Frontal cortex (tissue), 4 donors: ENCODE results near the gene COL26A1. TPM values are rescaled to one million over a fixed set of nuclear protein-coding genes. Genes with fewer than 3 reads are reported as not detected.

Source experiments
- DNase-seq, 2 donors: peaks; one replicate each; pipeline ENCODE4 v3.0.0; 2012; ENCODE audit warnings: low spot score in 2 of 2
- FAIRE-seq: peaks from 2 replicates; lab custom pipeline; 2012; peaks lifted over from hg19 to GRCh38; lab: Jason Lieb, UNC
- total RNA-seq: library from RNA; depleted of rRNA; stranded (reverse); fragments of >200 nt; gene quantifications from one replicate; pipeline ENCODE4 v1.2.3, GENCODE V29; 2014
- donor health status: control.
- donor health status: control.
- donor health status: control.

COL26A1 gene
- total RNA-seq, 1 donor from 2014 or later = 14.3 TPM

DNA sequence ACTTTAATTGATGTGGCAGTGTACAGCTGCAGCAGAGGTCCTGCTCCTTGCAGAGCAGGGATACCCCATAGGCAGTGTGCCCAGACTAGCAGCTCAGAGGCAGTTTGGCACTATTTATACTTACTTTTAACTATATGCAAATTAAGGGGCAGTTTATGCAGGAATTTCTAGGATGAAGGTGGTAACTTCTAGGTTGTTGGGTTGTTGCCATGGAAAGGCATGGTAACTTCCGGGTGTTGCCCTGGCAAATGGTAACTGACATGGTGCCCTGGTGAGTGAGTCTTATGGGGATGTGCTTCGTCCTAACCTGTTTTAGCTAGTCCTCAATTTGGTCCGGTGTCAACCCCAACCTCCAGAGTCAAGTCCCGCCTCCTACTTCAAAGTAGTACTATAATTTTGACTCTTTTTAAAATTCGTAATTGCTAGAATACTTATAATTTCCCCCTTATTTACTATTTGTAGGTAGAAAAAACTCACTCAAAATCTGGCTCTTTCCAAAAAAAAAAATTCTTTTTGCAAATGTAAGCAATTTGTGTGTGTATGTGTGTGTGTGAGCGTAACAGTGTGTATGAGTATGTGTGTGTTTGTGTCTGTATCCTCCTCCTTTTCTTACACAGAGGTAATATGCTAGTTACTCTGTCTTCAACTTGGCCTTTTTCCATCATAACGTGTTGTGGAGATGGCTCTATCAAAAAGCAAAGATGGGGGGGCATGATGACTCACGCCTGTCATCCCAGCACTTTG is 5.9 kb downstream of the COL26A1 start:
- no peak for FAIRE-seq

DNA sequence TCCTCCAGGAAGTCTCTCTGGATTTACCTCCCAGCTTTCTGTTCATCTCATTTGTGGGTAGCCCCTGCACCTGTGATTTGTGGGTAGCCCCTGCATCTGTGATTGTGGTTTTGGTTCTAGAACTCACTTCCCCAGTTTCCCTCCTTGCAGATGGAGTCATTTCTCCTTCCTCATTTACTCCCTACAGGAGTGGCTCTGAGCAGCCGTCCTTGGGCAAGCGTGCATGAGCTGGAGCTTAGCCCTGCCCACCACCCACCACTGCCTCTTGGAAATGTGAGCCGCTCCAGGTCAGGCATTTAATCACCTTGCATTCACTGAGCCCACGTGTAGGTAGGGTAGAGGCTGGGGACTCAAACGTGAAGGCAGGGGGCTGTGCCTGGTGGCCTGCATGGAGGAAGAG is 8.2 kb downstream of the COL26A1 start:
- DNase-seq (no peak), FAIRE-seq (no peak)

More for the DNA sequence above, 5.9 kb downstream of the COL26A1 start:
- DNase-seq = no peak

DNA sequence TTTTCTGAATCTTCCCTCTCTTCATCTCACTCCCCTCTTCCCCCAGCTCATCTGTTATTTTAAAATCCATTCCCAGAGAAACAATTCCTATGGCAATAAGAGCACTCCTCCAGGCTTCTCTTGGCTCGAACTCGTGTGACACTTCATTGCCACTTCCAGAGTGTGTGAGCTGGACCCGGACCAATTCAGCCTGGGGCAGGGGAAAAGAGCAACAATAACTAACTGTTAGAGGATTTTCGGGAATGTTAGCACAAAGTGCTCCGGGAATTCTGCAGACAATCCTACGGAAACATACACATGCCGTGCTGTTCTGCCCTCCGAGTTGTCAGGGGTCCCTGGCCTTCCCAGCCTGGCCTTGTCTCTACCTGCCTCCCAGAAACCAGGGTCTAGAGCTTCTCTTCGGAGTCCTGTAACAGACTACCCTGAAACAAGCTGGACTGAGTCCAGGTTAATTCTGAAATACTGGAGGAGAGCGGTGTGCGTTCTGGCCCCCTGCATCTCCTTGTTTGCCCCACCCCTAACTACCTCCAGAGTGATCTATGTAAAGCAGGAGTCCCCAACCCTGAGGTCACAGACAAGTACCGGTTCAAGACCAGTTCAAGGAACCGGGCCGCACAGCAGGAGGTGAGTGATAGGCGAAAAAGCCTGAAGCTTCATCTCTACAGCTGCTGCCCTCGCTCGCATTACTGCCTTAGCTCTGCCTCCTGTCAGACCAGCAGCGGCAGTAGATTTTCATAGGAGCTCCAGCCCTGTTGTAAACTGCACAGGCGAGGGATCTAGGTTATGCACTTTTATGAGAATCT is 11.3 kb downstream of the COL26A1 start:
- FAIRE-seq (no peak), DNase-seq (no peak)

DNA sequence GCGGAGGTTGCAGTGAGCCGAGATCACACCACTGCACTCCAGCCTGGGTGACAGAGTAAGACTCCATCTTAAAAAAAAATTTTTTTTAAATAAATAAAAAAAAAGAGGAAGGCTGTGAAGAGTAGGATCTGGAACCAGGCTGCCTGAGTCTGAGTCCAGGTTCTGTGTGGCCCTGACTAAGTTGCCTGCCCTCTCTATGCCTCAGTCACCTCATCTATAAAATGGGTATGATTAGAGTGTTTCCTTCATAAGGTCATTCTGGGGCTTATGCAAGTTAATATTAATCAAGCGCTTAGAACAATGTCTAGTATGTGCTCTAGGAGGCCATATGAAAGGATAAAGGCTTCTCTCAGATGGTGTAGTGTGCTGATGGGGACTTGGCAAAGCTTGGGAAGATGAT is 12.3 kb downstream of the COL26A1 start:
- FAIRE-seq (no peak), DNase-seq (no peak)

DNA sequence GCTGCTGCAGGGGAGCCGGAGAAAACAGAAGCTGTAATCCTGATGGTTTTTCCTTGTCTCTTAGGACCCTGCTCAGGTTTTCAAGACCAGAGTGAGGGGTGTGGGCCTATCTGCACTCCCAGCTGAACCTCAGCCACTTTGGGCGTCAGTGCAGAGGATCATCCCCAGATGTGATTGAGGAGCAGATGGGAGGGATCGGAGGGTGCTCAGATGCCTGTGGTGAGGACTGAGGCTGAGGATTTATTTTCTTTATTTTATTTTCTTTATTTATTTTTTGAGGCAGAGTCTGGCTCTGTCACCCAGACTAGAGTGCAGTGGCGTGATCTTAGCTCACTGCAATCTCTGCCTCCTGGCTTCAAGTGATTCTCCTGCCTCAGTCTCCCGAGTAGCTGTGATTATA is 13.9 kb downstream of the COL26A1 start:
- no peak for FAIRE-seq
- DNase-seq = no peak

DNA sequence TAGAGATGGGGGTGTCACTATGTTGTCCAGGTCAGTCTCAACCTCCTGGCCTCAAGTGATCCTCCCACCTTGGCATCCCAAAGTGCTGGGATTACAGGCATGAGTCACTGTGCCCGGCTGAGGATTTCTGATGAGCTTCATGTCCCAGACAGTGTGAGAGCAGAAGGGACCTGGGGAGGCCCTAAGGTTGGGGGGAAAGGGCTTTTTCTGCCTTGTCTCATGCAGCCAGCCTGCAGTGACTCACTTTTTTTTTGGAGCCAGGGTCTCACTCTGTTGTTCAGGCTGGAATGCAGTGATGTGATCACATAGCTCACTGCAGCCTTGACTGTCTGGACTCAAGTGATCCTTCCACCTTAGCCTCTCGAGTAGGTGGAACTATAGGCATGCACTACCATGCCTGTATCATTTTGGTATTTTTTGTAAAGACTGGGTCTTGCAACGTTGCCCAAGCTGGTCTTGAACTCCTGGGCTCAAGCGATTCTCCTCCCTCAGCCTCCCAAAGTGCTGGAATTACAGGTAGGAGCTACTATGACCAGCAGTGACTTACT is 14.6 kb downstream of the COL26A1 start:
- no peak for FAIRE-seq
- DNase-seq = no peak

DNA sequence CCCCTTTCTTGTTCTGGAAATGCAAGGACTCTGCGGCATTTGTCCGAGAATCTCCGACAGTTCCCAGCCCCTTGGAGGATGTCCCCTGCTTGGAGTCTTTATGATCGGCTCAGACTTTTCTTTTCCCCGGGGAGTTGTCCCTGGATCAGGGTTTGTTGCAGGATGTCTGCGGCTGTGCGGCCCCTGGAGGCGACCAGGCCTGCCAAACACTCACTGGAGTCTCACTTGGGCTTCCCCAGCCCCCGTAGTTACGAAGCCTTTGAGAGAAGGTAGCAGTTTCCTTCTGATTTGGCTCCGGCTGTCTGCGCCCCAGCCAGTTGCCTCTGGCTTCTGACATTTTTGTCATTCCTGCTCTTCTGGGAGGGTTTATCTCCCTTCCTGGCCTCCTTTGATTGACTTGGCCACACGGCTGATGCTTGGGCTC is 16.1 kb downstream of the COL26A1 start:
- DNase-seq (no peak), FAIRE-seq (no peak)

DNA sequence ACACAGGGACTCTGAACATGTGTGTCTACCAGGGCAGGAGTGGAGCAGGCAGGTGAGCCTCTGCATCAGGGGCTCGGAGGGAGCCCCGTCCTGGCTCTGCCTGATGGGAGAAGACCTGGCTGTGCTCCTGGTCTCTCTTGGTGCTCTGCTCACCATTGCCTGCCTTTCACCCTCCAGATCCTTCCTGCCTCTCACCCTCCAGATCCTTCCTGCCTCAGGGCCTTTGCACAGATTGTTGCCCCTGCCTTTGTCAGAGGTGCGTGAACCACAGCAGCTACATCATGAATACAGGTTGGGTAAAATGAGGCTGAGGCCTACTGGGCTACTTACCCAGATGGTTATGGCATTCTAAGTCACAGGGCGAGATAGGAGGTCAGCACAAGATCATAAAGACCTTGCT is 16.6 kb downstream of the COL26A1 start:
- no peak for FAIRE-seq

DNA sequence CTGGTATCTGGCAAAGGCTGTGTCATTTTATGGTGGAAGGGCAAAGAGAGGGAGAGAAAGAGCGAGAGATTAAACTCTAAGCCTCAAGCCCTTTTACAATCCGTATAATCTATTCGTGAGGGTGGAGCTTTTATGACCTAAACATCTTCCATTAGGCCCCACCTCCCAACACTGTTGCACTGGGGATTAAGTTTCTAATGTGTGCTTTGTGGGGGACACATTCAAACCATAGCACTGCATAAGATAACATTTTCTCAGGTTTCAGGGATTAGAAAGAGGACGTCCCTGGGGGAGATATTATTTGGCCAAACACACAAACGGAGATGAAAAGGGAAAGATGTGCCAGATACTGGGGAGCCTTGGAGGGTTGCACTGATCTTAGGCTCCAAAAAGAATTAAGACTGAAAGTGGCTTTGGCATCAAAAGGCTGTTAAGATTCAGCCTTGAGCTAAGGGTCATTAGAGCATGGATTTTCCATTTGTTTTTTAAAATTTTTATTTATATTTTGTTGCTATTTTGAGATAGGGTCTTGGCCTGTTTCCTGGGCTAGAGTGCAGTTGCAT is 19.0 kb downstream of the COL26A1 start:
- no peak for DNase-seq
- FAIRE-seq = no peak

More for the DNA sequence above, 16.6 kb downstream of the COL26A1 start:
- no peak for DNase-seq

DNA sequence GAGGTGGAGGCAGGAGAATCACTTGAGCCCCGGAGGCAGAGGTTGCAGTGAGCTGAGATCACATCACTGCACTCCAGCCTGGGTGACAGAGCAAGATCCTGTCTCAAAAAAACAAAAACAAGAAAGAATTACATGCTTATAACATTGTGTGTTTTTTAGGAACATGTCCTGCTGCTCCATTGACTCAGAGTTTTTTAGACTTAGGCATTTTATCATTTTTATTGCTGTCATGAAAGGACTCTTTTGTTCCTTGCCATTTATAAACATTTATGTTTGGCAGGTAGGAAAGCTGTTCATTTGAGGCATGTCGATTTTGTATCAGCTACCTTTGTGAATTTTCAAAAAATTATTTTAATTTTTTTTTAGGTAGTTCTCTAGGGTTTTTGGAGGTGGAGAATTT is 20.3 kb downstream of the COL26A1 start:
- no peak for DNase-seq

DNA sequence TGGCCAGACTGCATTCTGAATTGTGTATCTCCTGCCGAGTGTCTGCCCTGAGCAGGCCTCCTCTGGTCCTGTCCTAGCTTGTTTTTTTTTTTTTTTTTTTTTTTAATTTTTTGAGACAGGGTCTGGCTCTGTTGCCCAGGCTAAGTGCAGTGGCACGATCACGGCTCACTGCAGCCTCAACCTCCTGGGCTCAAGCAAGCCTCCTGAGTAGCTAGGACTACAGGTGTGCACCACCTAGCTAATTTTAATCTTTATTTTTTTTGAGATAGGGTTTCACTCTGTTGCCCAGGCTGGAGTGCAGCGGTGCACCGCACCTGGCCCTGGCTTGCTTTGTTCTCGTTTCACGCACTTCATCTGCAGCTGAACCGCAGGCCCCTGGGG is 23.5 kb downstream of the COL26A1 start:
- no peak for DNase-seq
- no peak for FAIRE-seq

More for the DNA sequence above, 20.3 kb downstream of the COL26A1 start:
- no peak for FAIRE-seq

DNA sequence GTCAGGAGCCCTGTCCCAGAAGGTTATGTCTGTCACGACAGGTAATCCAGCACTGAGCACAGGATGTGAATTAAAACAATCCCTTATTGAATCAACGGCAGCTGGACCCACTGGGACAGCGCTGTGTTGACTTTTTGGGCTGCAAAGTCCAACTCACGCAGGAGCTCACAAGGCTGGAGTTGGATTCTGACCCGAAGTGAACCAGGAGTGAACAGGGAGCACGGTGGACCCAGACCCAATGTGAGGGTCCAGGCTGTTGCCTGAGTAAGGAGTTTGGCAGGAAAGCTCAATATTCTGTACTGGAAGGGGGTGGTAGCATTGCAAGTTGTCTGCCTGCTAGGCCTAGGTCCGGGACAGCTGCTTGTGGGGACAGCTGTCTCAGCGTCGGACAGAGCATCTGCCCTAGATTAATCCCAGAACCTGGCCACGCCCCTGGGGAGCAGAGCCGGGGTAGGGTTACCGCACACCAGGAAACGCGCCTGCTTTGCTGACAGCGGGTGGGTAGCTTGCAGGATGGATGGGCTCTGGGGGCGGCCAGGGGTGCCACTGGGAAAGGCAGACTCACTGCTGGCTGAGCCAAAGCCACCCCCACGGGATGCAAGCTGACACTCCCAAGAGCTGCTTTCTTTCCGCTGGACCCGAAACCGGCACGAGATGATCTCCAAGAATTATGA is 24.0 kb downstream of the COL26A1 start:
- DNase-seq (no peak), FAIRE-seq (no peak)

DNA sequence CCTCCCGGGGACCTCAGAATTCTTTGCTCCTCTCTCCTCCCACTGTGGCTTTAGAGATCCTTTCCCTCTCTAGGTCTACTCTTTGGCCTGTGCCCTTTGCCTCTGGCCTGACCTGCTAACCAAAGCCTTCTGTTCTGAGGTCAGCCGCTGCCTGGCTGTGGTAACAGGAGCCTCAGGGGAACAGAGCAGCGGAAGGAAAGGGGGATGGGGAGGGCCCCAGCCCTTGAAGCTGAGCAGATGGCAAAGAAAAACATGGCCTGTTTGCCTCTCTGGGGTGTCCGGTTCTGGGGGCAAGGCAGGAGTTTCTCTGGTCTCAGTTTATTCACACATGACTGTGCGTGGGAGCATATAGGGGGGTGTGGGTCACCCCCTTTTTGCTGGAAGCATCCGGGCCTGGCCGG is 28.2 kb downstream of the COL26A1 start:
- no peak for FAIRE-seq
- no peak for DNase-seq

DNA sequence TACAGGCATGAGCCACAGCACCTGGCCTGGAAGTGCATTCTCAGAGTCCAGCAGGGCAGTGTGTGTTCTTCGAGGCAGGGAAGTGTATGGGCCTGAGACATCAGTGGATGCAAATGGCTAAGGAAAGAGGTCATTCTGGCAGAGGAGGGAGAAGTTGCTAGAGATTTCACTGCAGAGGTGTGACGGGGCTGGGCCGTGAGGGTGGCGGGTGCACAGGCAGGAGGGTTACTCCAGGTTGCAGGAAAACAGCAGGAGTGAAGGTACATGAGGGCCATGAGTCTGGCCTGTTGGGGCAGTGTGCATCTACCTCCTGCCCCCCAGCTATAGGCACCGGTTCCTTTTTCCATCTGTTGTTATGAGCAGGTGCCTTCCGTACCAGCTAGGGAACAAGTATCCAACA is 29.3 kb downstream of the COL26A1 start:
- DNase-seq = no peak
- no peak for FAIRE-seq

DNA sequence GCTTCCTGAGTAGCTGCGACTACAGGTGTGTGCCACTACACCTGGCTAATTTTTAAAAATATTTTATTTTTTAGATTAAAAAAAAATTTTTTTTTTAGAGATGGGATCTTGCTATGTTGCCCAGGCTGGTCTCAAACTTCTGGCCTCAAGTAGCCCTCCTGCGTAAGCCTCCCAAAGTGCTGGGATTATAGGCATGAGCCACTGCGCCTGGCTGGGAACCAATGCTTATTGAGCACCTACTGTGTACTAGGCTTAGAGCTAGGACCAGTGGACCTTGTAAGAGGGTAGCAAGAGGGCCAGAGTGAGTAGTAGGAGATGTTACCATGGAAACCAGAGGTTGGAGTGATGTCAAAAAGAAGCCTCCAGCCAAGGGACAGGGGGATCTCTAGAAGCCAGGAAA is 31.2 kb downstream of the COL26A1 start:
- DNase-seq = no peak
- no peak for FAIRE-seq

DNA sequence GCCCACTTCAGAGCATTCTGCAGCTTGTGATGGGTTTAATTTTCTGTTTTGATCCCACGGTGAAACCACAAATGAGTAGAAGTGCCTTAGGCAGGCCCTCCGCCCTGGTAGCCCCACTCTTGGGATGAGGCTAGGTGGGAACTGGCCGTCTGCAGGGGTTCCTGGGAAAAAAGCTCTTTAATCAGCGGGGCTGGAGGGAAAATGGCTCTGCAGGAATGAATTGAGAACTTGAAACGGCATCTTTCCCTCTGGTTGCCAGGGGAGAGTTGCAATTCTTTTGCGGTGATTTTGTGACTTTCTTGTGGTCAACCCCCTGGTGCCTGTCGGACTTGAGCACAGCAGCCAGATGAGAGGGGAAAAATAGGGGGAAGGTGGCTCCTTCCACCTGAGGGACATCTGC is 32.7 kb downstream of the COL26A1 start:
- DNase-seq (no peak), FAIRE-seq (no peak)

DNA sequence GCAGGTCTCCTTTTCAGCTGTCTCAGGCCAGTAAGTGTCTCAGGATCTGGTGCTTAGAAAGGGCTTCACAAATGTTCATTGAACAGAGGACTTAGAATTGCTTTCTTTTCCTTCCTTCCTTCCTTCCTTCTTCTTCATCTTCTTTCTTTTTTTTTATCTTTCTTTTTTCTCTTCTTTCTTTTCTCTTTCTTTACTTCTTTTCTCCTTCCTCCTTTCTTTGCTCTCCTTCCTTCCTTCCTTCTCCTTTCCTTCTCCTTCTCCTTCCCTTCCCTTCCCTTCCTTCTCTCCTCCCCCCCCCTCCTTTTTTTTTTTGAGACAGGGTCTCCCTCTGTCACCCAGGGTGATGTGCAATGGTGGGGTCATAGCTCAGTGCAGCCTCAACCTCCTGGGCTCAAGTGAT is 34.6 kb downstream of the COL26A1 start:
- DNase-seq (no peak), FAIRE-seq (no peak)

DNA sequence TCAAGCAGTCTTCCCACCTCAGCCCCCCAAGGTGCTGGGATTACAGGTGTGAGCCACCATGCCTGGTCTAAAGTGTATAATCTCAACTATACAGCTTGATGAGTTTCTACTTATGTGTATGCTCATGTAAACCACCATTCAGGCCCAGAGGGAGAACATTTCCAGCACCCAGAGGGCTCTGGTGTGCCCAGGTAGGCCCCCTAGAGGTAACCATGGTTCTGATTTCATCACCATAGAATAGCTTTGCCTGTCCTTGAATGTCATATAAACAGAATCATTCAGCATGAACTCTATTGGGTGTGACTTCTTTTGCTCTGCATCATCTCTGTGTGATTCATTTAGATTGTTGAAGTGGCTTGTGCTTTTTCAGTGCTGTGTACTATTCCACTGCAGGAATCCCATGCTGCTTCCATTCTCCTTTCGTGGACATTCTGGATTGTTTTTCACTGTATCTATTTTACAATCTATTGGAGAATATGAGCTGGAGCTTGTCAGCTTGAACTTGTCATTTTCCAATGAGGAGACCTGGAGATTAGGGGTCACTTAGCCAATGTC is 35.2 kb downstream of the COL26A1 start:
- DNase-seq = no peak
- FAIRE-seq = no peak

DNA sequence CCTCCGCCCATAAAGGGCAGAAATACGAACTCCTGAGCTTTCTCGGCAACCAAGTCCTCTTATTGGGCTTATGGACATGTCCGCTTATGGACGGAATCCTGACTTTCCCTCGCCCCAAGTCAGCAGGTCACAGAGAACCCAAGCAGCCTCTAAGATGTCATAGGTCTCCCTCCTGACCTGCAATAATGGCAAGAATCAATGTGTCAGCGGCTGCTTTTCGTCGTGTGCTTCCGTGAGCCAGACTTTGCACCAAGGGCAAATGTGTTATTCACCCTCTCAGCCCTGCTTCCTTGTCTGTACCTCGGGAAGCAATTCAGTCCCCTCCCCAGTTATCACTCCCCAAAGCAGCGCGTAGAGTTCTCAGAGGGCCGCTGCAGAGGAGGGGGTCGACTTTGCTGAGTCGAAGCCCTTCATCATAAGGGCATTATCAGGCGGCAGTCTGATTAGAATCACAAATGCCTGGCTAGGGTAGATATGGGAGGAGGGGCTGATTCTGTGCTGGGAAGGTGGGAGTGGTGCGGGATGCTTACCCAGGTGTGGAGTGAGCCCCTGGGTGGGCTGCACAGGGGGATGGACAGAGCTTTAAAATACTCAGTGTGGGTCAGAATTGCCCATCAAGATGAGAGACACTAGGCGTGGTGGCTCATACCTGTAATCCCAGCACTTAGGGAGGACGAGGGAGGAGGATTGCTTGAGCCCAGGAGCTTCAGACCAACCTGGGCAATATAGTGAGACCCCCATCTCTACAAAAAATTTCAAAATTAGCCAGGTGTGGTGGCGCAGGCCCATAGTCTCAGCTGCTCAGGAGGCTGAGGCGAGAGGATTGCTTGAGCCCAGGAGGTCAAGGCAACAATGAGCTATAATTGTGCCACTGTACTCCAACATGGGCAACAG is 36.0 kb downstream of the COL26A1 start:
- no peak for FAIRE-seq
- DNase-seq = no peak
